Measurements from ENCODE around the gene SLC27A6. TPM values are rescaled to one million over a fixed set of nuclear protein-coding genes. Genes with fewer than 3 reads are reported as not detected.

SLC27A6 gene
- total RNA-seq, 1 donor from 2014 or later: not detected

DNA sequence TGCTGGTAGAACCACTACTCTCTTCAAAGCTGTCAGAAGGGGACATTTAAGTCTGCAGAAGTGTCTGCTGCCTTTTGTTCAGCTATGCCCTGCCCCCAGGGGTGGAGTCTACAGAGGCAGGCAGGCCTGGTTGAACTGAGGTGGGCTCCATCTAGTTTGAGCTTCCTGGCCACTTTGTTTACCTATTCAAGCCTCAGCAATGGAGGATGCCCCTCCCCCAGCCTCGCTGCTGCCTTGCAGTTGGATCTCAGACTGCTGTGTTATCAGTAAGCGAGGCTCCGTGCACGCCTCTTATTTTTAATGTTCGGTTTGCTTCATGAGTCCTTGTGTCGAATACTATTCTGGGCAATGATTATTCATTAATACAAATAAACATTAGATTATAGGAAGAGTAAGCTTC is 3.1 kb upstream of the SLC27A6 start:
- DNase-seq (no peak), ATAC-seq (ENCODE audit: low read depth) (no peak)
- POLR2A ChIA-PET: no interaction called here
- Mint-ChIP-seq H3K4me1 (no peaks in the 10 kb centered on the region), H3K4me3 (no peak overlapping the region), H3K27me3 (peaks cover 10% of the 10 kb centered on the region), H3K27ac (no peak overlapping the region), H3K9me3 (peaks cover 5% of the 10 kb centered on the region), H3K36me3 (ENCODE audit: low read depth) (no peaks in the 10 kb centered on the region)
- CTCF ChIA-PET: no interaction called here
- TF ChIP-seq, protein P1, sequence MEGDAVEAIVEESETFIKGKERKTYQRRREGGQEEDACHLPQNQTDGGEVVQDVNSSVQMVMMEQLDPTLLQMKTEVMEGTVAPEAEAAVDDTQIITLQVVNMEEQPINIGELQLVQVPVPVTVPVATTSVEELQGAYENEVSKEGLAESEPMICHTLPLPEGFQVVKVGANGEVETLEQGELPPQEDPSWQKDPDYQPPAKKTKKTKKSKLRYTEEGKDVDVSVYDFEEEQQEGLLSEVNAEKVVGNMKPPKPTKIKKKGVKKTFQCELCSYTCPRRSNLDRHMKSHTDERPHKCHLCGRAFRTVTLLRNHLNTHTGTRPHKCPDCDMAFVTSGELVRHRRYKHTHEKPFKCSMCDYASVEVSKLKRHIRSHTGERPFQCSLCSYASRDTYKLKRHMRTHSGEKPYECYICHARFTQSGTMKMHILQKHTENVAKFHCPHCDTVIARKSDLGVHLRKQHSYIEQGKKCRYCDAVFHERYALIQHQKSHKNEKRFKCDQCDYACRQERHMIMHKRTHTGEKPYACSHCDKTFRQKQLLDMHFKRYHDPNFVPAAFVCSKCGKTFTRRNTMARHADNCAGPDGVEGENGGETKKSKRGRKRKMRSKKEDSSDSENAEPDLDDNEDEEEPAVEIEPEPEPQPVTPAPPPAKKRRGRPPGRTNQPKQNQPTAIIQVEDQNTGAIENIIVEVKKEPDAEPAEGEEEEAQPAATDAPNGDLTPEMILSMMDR (IDR thresholded peaks at IDR 0.05): no peak
- intact Hi-C loops (cut with micrococcal nuclease): no loop called here

GRCh38 chr5:128965638-128966302 is 482 bp downstream of the SLC27A6 start:
- no peaks in the 10 kb centered on the region for H3K4me1 Mint-ChIP-seq
- ChIA-PET CTCF (no interaction called here), POLR2A (no interaction called here)
- TF ChIP-seq, protein P1 (IDR thresholded peaks at IDR 0.05): no peak
- H3K36me3 Mint-ChIP-seq (ENCODE audit: low read depth): no peaks in the 10 kb centered on the region
- H3K27me3 Mint-ChIP-seq: peaks cover 10% of the 10 kb centered on the region
- H3K4me3 Mint-ChIP-seq: no peak overlapping the region
- intact Hi-C loops (cut with micrococcal nuclease): no loop called here
- H3K27ac Mint-ChIP-seq: no peak overlapping the region
- ATAC-seq (ENCODE audit: low read depth) (no peak), DNase-seq (no peak)
- peaks cover 4% of the 10 kb centered on the region for H3K9me3 Mint-ChIP-seq

GRCh38 chr5:128966375-128966774 is 1.1 kb downstream of the SLC27A6 start:
- Mint-ChIP-seq H3K9me3 (peaks cover 4% of the 10 kb centered on the region), H3K36me3 (ENCODE audit: low read depth) (no peaks in the 10 kb centered on the region), H3K27me3 (peaks cover 10% of the 10 kb centered on the region), H3K4me1 (no peaks in the 10 kb centered on the region), H3K27ac (no peak overlapping the region), H3K4me3 (no peak overlapping the region)
- CTCF ChIA-PET: no interaction called here
- no peak for ATAC-seq (ENCODE audit: low read depth)
- POLR2A ChIA-PET: no interaction called here
- no peak for DNase-seq
- TF ChIP-seq, protein P1 (IDR thresholded peaks at IDR 0.05): no peak
- intact Hi-C loops (cut with micrococcal nuclease): no loop called here

DNA sequence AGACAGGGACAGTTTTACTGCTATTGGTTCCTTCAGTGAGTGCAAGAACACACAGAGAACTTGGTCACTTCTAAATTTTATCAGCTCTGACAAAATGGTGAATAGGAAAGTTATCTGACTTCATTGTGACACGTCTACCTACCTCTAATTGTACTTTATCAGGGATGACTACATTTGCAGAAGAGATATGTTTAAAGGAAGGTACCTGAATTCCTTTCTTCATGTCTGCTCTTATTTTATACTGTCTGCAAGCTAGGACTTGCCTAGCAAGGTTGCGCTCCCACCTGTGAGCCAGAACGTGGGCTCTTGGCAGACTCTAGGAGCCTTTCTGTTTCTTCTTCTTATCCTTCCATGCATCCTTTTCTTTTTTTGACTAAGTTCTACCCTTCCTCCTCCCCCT is 1.6 kb downstream of the SLC27A6 start:
- CTCF ChIA-PET: no interaction called here
- POLR2A ChIA-PET: no interaction called here
- DNase-seq (no peak), ATAC-seq (ENCODE audit: low read depth) (no peak)
- H3K4me3 Mint-ChIP-seq: no peak overlapping the region
- no peaks in the 10 kb centered on the region for H3K36me3 Mint-ChIP-seq (ENCODE audit: low read depth)
- TF ChIP-seq, protein P1 (IDR thresholded peaks at IDR 0.05): no peak
- intact Hi-C loops (cut with micrococcal nuclease): no loop called here
- peaks cover 10% of the 10 kb centered on the region for H3K27me3 Mint-ChIP-seq
- H3K4me1 Mint-ChIP-seq: no peaks in the 10 kb centered on the region
- H3K9me3 Mint-ChIP-seq: peaks cover 4% of the 10 kb centered on the region
- no peak overlapping the region for H3K27ac Mint-ChIP-seq

GRCh38 chr5:128973244-128973643 is 8.0 kb downstream of the SLC27A6 start:
- no peak overlapping the region for H3K4me3 Mint-ChIP-seq
- H3K27me3 Mint-ChIP-seq: no peaks in the 10 kb centered on the region
- no peak for DNase-seq
- no peaks in the 10 kb centered on the region for H3K4me1 Mint-ChIP-seq
- ATAC-seq (ENCODE audit: low read depth): no peak
- intact Hi-C loops (cut with micrococcal nuclease): no loop called here
- ChIA-PET POLR2A (no interaction called here), CTCF (no interaction called here)
- no peak overlapping the region for H3K27ac Mint-ChIP-seq
- H3K36me3 Mint-ChIP-seq (ENCODE audit: low read depth): no peaks in the 10 kb centered on the region
- TF ChIP-seq, protein P1 (IDR thresholded peaks at IDR 0.05): no peak
- H3K9me3 Mint-ChIP-seq: peaks cover 4% of the 10 kb centered on the region
